ENCODE measurements around the gene STAC3.
"Not testable (repeated sequence)": the region's sequence is repeated elsewhere in the genome, so short reads cannot be mapped to it uniquely, and the experiment has no call there.

STAC3 gene

GRCh38 chr12:57250956-57251355 lies at the start of gene STAC3:
STAC3 (minus strand) TSS chr12:57251187; CDS start chr12:57249636, 1,551 bp downstream.
- DNase-seq (ENCODE audit: low read depth) = no peak

GRCh38 chr12:57299514-57300016 lies 48.6 kb upstream of the STAC3 start:
- no peak for DNase-seq (ENCODE audit: low read depth)

GRCh38 chr12:57296291-57296690 lies 45.3 kb upstream of the STAC3 start:
- no peak for DNase-seq (ENCODE audit: low read depth)

DNA sequence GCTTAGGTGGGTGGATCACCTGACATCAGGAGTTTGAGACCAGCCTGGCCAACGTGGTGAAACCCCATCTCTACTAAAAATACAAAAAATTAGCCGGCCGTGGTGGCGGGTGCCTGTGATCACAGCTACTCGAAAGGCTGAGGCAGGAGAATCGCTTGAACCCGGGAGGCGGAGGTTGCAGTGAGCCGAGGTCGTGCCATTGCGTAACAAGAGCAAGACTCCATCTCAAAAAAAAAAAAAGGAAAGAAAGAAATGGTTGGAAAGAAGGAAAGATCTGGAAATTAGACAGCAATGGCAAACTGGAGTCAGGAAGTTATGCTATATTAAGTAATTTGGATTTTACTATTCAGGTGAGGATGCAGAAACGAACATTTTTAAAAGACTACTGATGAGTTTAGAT lies 31.1 kb upstream of the STAC3 start:
- not testable (repeated sequence) for DNase-seq (ENCODE audit: low read depth)

DNA sequence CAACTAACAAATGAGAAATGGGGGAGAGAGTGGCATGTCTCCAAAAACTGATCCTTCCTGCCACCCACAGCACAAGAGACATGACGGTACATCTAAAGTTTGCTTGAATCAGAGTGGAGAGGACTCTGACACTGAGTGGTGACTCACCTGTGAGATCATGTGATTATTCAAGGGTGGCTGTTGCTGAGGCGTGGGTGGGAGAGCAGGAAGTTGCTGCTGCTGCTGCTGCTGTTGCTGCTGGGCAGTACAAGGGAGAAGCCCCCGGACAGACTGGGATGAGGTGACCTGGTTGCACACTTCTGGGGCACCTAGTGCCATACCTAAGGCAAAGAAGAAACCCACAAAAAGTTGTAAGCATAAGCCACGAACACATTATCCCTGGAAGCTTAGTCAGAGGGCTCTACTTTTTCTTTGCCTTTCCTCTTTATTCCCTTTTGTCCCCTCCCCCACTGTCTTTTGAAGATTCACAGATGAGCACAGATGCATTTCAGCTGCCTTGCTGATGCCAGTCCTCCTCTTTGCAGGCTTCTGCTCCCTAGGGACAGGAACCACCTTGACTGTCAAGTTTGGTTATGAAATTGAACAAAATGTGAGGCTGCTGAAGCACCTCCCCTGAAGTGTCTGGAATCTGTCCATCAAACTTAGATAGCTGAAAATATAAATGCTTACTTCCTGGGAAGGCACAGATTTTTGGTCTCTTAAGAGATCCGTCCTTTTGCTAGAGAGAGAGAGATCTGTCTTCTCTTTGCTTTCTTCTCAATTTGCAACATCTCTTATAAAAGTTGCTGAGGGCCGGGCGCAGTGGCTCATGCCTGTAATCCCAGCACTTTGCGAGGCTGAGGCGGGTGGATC lies 29.4 kb upstream of the STAC3 start:
- peak; percentile 95 for DNase-seq (ENCODE audit: low read depth)

- no peak for DNase-seq (ENCODE audit: low read depth)
Measured at GRCh38 chr12:57278465-57279381, 27.7 kb upstream of the STAC3 start.

DNA sequence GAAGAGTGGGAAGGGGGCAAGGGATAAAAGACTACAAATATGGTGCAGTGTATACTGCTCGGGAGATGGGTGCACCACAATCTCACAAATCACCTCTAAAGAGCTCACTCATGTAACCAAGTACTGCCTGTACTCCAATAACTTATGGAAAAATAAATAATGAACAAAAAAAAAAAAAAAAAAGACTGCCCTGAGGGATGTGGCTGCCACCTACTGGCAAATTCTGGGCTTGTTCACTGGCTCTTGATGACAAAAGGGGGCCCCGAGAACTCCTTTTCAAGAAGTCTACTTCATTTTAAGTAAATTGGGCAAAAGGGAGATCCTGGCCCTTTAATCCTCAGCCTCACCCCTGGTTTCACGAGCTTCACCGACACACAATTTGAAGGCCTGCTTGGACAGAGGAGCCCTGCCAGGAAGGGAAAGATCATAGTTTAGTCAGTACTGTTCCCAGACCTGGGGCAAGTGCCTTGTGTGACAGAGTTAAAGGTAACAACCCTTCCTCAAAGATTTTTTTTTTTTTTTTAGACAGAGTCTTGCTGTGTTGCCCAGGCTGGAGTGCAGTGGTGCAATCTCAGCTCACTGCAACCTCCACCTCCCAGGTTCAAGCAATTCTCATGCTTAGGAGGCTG lies 26.1 kb upstream of the STAC3 start:
- no peak for DNase-seq (ENCODE audit: low read depth)

DNA sequence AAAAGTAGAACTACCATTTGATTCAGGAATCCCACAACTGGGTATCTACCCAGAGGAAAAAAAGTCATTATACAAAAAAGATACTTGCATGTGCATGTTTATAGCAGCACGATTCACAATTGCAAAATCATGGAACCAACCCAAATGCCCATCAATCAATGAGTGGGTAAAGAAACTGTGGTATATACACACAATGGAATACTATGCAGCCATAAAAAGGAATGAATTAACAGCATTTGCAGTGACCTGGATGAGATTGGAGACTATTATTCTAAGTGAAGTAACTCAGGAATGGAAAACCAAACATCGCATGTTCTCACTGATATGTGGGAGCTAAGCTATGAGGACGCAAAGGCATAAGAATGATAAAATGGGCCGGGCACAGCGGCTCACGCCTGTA lies 25.2 kb upstream of the STAC3 start:
- DNase-seq (ENCODE audit: low read depth) = not testable (repeated sequence)

- no peak for DNase-seq (ENCODE audit: low read depth)
Measured at GRCh38 chr12:57273516-57273915, 22.5 kb upstream of the STAC3 start.

DNA sequence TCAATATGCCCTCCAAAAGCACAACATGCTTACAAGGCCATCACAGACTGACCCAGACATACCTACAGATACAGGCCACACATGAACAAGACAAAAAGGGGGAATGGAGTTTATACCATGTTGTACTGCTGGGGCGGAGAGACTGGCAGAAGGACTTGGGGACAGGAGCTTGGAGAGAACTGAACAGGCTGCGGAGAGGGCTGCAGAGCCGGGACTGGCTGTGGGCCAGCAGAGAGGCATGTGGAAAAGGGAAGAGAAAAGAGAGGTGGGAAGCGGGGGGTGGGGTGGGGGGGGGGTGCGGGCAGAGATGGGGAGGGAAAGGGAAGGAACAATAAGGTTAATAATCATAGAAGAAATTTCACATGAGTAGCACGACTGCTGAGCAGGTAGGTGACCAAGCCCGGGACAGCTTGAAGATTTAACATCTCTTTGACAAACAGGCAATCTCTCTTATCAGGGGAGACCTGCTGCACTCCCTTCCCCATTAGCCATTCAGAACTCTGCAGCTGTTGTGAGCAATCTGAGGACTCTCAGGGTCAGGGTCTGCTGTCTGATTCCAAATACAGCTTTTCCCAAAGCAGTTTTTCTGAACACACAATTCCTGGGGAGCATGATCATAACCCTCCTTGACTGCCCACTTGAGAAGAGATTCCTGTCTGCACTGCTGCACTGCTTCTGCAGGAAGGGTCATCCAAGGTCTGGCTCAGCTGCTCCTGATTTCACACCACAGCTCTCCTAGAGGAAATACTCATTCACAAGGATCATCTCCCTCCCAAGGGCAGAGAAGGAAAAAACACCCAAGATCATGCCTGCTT lies 21.6 kb upstream of the STAC3 start:
- DNase-seq (ENCODE audit: low read depth) = no peak

DNA sequence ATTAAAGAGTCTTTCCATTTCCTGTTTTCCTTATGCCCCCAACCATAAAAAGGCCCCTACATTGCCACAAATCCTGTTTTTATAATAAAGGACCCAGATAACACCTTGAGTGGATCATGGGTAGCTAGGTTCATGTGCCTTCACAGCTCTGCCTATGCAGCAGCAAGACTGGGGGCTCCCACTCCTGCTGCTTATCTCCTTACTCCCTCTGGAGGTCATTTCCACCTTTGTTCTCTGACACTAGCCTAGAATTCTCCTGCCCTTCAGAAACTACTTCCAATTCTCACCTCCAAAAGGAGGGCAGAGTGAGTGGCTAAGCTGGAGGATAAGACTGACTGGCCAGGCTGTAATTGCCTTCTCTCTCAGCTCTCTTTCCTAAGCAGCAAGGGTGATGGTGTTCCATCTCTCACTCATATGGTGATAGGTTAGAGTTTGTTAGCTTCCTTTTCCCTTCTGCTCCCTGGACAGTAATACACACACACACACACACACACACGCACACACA lies 20.0 kb upstream of the STAC3 start:
- no peak for DNase-seq (ENCODE audit: low read depth)

DNA sequence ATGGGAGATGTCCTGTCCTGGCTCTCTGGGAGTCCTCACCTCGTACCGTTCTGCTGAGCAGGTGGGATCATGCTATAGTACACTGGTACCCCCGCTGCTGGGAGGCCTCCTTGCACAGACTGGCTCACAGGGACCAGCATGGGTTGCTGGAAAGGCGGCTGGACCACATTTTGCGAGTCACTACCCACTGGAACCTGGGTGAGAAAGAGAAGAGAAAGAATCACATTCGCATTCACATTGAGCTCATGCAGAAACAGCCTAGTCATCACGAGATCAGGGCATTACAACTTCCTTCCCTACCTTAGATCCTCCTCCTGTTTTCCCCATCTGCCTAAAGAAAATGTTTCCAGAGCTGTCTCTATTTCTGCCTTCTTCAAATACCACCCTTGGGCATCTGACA lies 17.3 kb upstream of the STAC3 start:
- DNase-seq (ENCODE audit: low read depth) = no peak

DNA sequence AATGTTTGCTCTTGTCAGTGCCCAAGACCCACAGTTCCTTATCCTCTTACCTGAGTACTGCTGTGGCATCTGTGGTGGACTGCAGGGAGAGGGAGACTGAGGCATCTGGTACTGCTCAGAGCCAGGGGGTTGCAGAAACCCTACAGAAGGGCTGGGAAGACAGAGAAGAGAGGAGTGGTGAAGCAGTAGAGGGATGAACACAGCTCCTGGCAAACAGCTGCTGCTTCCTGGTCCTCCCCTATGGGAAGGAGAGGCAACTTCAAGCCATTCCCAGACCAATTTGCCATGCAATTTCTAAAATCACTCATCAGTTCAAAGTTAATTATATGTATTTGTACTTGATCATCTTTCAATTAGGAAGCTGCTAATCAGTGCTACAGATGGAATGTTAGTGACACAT lies 15.7 kb upstream of the STAC3 start:
- DNase-seq (ENCODE audit: low read depth) = no peak

DNA sequence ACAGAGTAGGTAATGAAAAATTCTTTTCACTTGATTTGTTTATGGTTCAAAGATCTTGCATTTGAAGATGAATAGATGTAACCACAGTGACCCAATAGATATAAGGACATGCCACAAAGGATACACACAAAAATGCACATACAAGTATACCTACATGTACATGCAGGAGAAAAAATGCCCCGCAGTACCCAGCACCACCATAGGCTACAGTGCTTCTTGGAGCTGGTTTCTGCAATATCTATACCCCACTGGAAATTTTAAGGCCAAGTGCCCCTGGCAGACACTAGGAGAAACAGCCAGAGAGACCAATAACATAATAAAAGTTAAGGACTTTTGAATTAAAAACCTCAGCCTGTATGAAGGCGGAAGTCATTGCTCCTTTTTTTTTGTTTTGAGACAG lies 12.1 kb upstream of the STAC3 start:
- no peak for DNase-seq (ENCODE audit: low read depth)

DNA sequence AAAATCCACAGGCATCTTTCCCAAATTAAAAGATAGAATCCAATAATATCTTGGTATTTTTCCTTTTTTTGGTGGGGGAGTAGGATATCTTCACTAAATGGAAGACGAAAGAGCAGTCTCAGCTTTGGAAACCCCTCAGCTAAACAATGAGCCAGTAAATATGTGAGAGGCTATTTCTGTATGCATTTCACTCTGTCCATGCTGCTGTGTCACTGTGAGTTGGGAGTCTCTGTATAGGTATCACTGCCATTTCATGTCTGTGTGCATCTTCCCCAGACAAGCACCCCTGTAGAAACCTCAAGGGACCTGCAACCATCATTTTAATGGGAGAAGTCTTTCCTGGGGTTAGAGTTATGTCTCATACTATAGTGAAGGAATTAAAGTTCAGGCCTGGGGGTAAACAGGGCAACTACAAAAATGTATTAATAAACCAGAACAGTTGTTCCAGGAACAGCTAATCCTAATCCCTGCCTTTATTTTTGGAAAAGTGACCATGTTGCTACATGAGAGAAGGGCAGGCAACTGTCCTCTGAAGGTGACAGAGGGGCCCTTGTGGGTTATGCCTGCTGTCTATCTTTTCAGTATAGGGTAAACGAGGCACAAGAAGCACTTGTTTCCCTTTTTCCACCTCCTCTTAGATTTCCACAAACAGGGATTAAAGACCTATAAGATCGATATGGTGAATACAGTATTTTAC lies 11.3 kb upstream of the STAC3 start:
- DNase-seq (ENCODE audit: low read depth) = no peak

DNA sequence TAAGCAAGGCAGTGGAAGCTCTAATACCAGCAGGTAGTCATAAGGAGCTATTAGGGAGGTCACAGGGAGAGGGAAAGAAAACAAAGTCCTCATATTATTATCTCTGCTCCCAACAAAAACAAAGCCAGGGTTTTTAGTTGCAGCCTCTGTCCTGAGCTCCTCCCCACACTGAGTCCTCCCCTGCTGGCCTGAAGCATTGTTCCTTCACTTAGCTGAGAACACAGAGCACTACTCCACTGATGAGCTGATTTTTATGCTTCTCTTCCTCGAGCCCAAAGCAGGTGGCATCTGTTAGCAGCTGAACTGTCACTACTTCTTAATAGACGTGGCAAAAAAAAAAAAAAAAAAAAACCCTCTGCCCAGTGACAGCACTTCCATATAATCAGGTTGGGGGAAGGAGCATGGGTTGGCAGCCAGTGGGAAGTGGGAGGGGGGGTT lies 10.5 kb upstream of the STAC3 start:
- no peak for DNase-seq (ENCODE audit: low read depth)

- no peak for DNase-seq (ENCODE audit: low read depth)
Measured at GRCh38 chr12:57260366-57260765, 9.4 kb upstream of the STAC3 start.

- DNase-seq (ENCODE audit: low read depth) = no peak
Measured at GRCh38 chr12:57258977-57259970, 8.3 kb upstream of the STAC3 start.

DNA sequence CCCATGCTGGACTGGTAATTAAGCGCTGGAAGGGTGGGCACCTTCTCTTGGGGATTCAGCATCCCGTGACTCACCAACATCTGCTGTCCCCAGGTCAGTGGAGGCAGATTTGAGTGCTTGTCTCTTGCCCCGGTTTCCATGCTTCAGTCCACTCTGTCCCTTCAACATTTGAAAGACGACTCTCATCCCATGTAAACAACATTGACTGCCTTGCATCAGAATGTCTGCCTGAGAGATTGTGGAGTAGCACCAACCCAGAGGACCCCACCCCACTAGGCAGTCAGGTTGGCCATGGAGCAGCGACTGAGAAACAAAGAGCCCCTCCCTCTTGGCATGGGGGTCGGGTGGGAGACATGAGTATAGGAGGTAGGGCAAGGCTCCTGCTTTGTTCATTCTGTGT lies 4.9 kb upstream of the STAC3 start:
- no peak for DNase-seq (ENCODE audit: low read depth)

Measured in non-pigmented ciliary epithelial cell (primary cell).